K562 (cell line): ENCODE measurements around the gene SEC11A. TPM values are rescaled to one million over a fixed set of nuclear protein-coding genes. Genes with fewer than 3 reads are reported as not detected.
A peak's percentile ranks its signal among the peaks of the same experiment; 100 is the strongest.

ENCODE experiments used
- AFF4 ChIP-seq: sonication (generic); formaldehyde crosslinking; IDR thresholded peaks from 2 replicates; pipeline ENCODE4 v1.8.0; 2023; ENCODE audit warnings: mild to moderate bottlenecking, missing genetic modification reagents
- BACH1 ChIP-seq: fragments of 200-800 bp; sonication (Bioruptor generic); IDR thresholded peaks from 2 replicates; pipeline ENCODE4 v1.6.1; 2016; ENCODE audit warnings: missing genetic modification characterization, missing compliant biosample characterization
- GABPB1 ChIP-seq: sonication (generic); formaldehyde crosslinking; IDR thresholded peaks from 2 replicates; pipeline ENCODE4 v1.8.0; 2022; ENCODE audit warnings: mild to moderate bottlenecking, missing genetic modification reagents
- GTF2B ChIP-seq: IDR thresholded peaks from 2 replicates; pipeline ENCODE4 v1.6.1; 2011; ENCODE audit not compliant: insufficient read length; ENCODE audit errors: extremely low read depth
- LARP7 ChIP-seq: fragments of 450-650 bp; IDR thresholded peaks from 2 replicates; pipeline ENCODE4 v1.6.1; 2016
- MEF2D ChIP-seq: conservative IDR thresholded peaks from 2 replicates; pipeline ENCODE4 v1.6.1; 2016; ENCODE audit warnings: low read depth, missing genetic modification characterization, missing compliant biosample characterization
- MTF1 ChIP-seq: fragments of 250-450 bp; sonication (Bioruptor Pico); IDR thresholded peaks from 2 replicates; pipeline ENCODE4 v1.9.0; 2021; ENCODE audit warnings: moderate library complexity, mild to moderate bottlenecking, inconsistent platforms, borderline replicate concordance
- NCOA4 ChIP-seq: fragments of 450-650 bp; IDR thresholded peaks from 2 replicates; pipeline ENCODE4 v1.6.1; 2018; ENCODE audit warnings: mild to moderate bottlenecking; ENCODE audit not compliant: partially characterized antibody
- NCOA6 ChIP-seq: fragments of 450-650 bp; IDR thresholded peaks from 2 replicates; pipeline ENCODE4 v1.6.1; 2017; ENCODE audit warnings: mild to moderate bottlenecking
- RAD51 ChIP-seq: fragments of 450-650 bp; IDR thresholded peaks from 2 replicates; pipeline ENCODE4 v1.7.1; 2016; ENCODE audit warnings: low read depth, mild to moderate bottlenecking, borderline replicate concordance
- RBM25 ChIP-seq: fragments of 200-400 bp; formaldehyde crosslinking; IDR thresholded peaks from 2 replicates; pipeline ENCODE4 v1.6.1; 2018; ENCODE audit warnings: low read length, low read depth, moderate library complexity; ENCODE audit not compliant: severe bottlenecking
- SMARCA5 ChIP-seq: fragments of 450-650 bp; IDR thresholded peaks from 2 replicates; pipeline ENCODE4 v1.6.1; 2016
- SMARCC2 ChIP-seq: fragments of 450-650 bp; IDR thresholded peaks from 2 replicates; pipeline ENCODE4 v1.6.1; 2017; ENCODE audit warnings: antibody characterized with exemption, moderate library complexity, mild to moderate bottlenecking, low read depth
- TAF9B ChIP-seq: fragments of 450-650 bp; IDR thresholded peaks from 2 replicates; pipeline ENCODE4 v1.6.1; 2018; ENCODE audit warnings: mild to moderate bottlenecking; ENCODE audit not compliant: partially characterized antibody
- TAL1 ChIP-seq: fragments of 450-650 bp; IDR thresholded peaks from 2 replicates; pipeline ENCODE4 v1.6.1; 2016; ENCODE audit warnings: mild to moderate bottlenecking
- TRIM25 ChIP-seq: fragments of 450-650 bp; IDR thresholded peaks from 2 replicates; pipeline ENCODE4 v1.7.0; 2016; ENCODE audit warnings: borderline replicate concordance
- ZKSCAN1 ChIP-seq: fragments of 150-350 bp; IDR thresholded peaks from 2 replicates; pipeline ENCODE4 v1.6.1; 2016; ENCODE audit warnings: low read depth, low read length
- ZNF12 ChIP-seq: sonication (generic); formaldehyde crosslinking; IDR thresholded peaks from 2 replicates; pipeline ENCODE4 v1.4.0; 2020; ENCODE audit warnings: mild to moderate bottlenecking, missing genetic modification reagents
- ZNF740 ChIP-seq, 3 experiments: fragments of 200-800 bp in 1 of 3; sonication (Bioruptor generic) in 1 of 3; sonication (generic) in 1 of 3; formaldehyde crosslinking in 1 of 3; IDR thresholded peaks; 2 replicates each; pipeline versions ENCODE4 v1.6.1 to v1.8.0; 2016 to 2022; ENCODE audit warnings: mild to moderate bottlenecking in 2 of 3, missing compliant biosample characterization in 2 of 3, missing genetic modification characterization in 2 of 3, missing genetic modification reagents in 1 of 3
- ZNF75A ChIP-seq: fragments of 450-650 bp; formaldehyde crosslinking; IDR thresholded peaks from 2 replicates; pipeline ENCODE4 v1.4.0; 2020; ENCODE audit warnings: mild to moderate bottlenecking
- polyA plus RNA-seq, 8 experiments: library from polyadenylated mRNA; depleted of rRNA in 4 of 8; stranded (reverse) in 5 of 8; unstranded in 3 of 8; fragments of >200 nt; fragmentation: Nextera tagmentation in 2 of 8; fragmentation: Illumina TruSeq in 1 of 8; extraction: Ambion mirVana in 2 of 8; extraction: Trizol in 1 of 8; gene quantifications; 2 replicates each; pipeline versions ENCODE4 v1.2.1 to v1.2.3, GENCODE V29; 2011 to 2014; ENCODE audit warnings: inconsistent platforms in 1 of 8, missing spikeins in 1 of 8
- total RNA-seq, 7 experiments: library from RNA; depleted of rRNA in 6 of 7; stranded (reverse); fragments of >200 nt in 6 of 7; fragmentation: Illumina TruSeq in 2 of 7; extraction: Trizol in 2 of 7; gene quantifications; 2 replicates each; pipeline versions ENCODE4 v1.2.1 to v1.2.3, GENCODE V29; 2011 to 2021; ENCODE audit warnings: low replicate concordance in 1 of 7

Gene SEC11A
- total and polyA plus RNA-seq, 9 of the 15 experiments (the other 6 are each of a cell fraction or from before 2014, with no cell fraction given), result 175 to 310 (median 229) TPM

GRCh38 chr15:84734794-84735479, 19.0 kb upstream of the SEC11A start (continued):
- TF ChIP-seq MTF1 (CRISPR knock-in tag), result no peak
- no peak for TF ChIP-seq ZNF75A (CRISPR knock-in tag)
- TF ChIP-seq RBM25, result no peak
- TF ChIP-seq SMARCC2, result peak; percentile 73; the same call in 1 of the 2 replicates
- peak; percentile 46; the same call in 1 of the 2 replicates for TF ChIP-seq RAD51
- no peak; the same call in none of the 2 replicates for TF ChIP-seq MEF2D
- no peak for TF ChIP-seq NCOA6
- TF ChIP-seq TRIM25, result no peak
- TF ChIP-seq TAF9B, result peak; percentile 81
- TF ChIP-seq ZNF740 (CRISPR knock-in tag; IDR thresholded peaks at IDR 0.05), result no peak
- TF ChIP-seq ZNF740 (tag; IDR thresholded peaks at IDR 0.05), result peak in 1 of 2 experiments; percentile 17; a peak in 2 of 4 replicates
- TF ChIP-seq ZNF12, result no peak
- TF ChIP-seq AFF4 (CRISPR knock-in tag), result no peak
- peak; percentile 86 for TF ChIP-seq LARP7
- peak; percentile 69 for TF ChIP-seq GABPB1 (CRISPR knock-in tag)
- peak; percentile 27 for TF ChIP-seq NCOA4
- no peak for TF ChIP-seq GTF2B
- peak; percentile 45; the same call in 1 of the 2 replicates for TF ChIP-seq SMARCA5
- no peak for TF ChIP-seq BACH1 (tag)
- TF ChIP-seq TAL1, result peak; percentile 54; the same call in 1 of the 2 replicates
- no peak for TF ChIP-seq ZKSCAN1
